SK-N-SH (cell line): ENCODE results near the gene RASAL3.

Experiments
- CHD2 ChIP-seq: fragments of 150-350 bp; IDR thresholded peaks from 2 replicates; pipeline ENCODE4 v1.6.1; 2018; ENCODE audit warnings: low read length; ENCODE audit not compliant: partially characterized antibody
- CTCF ChIP-seq: fragments of 200-600 bp; sonication (generic); IDR thresholded peaks from 2 replicates; pipeline ENCODE4 v1.6.1; 2017; ENCODE audit warnings: antibody characterized with exemption, mild to moderate bottlenecking, moderate library complexity
- EP300 ChIP-seq, 2 experiments: IDR thresholded peaks; 2 replicates each; pipeline versions ENCODE4 v1.4.0 to v1.6.1; 2012; ENCODE audit warnings: borderline replicate concordance in 1 of 2, low read depth in 1 of 2, low read length in 1 of 2
- JUND ChIP-seq: IDR thresholded peaks from 2 replicates; pipeline ENCODE4 v1.4.0; 2012
- NRF1 ChIP-seq: IDR thresholded peaks from 2 replicates; pipeline ENCODE4 v1.6.1; 2012; ENCODE audit warnings: low read depth, mild to moderate bottlenecking, low read length
- PBX3 ChIP-seq: IDR thresholded peaks from 2 replicates; pipeline ENCODE4; 2012
- POLR2AphosphoS5 ChIP-seq: IDR thresholded peaks from 2 replicates; pipeline ENCODE4 v1.6.1; 2012; ENCODE audit warnings: low read depth, low read length
- RAD21 ChIP-seq: IDR thresholded peaks from 2 replicates; pipeline ENCODE4 v1.6.1; 2012; ENCODE audit warnings: mild to moderate bottlenecking, low read length
- RCOR1 ChIP-seq: fragments of 150-350 bp; IDR thresholded peaks from 2 replicates; pipeline ENCODE4 v1.6.1; 2017; ENCODE audit warnings: antibody characterized with exemption, low read length
- REST ChIP-seq: IDR thresholded peaks from 2 replicates; pipeline ENCODE4 v1.6.1; 2012; ENCODE audit warnings: mild to moderate bottlenecking, low read depth, low read length, moderate library complexity
- SIN3A ChIP-seq: IDR thresholded peaks from 2 replicates; pipeline ENCODE4 v1.6.1; 2012; ENCODE audit warnings: low read depth, mild to moderate bottlenecking, low read length, moderate library complexity, borderline replicate concordance
- TAF1 ChIP-seq: IDR thresholded peaks from 2 replicates; pipeline ENCODE4 v1.6.1; 2012; ENCODE audit warnings: low read depth, mild to moderate bottlenecking, low read length, moderate library complexity, borderline replicate concordance
- TEAD4 ChIP-seq: IDR thresholded peaks from 2 replicates; pipeline ENCODE4 v1.4.0; 2012; ENCODE audit warnings: mild to moderate bottlenecking, borderline replicate concordance; ENCODE audit not compliant: insufficient read depth
- USF2 ChIP-seq: fragments of 150-350 bp; IDR thresholded peaks from 2 replicates; pipeline ENCODE4 v1.6.1; 2017; ENCODE audit warnings: antibody characterized with exemption, low read length, low read depth, borderline replicate concordance

- TF ChIP-seq CTCF (no peak), POLR2AphosphoS5 (no peak), RCOR1 (no peak), USF2 (no peak), TAF1 (no peak), RAD21 (no peak), EP300 (IDR thresholded peaks at IDR 0.05; ENCODE audit: borderline replicate concordance in 1 of 2, low read depth in 1 of 2, low read length in 1 of 2) (no peak), REST (no peak), SIN3A (no peak), NRF1 (no peak), PBX3 (no peak), CHD2 (no peak), JUND (no peak), TEAD4 (no peak)
Observed at GRCh38 chr19:15448044-15448777, 16.1 kb downstream of the RASAL3 start.
